DMS 273 (cell line): ENCODE results near the gene SEPTIN8.

ENCODE experiments used
- DNase-seq: peaks from one replicate; lab custom pipeline; 2025; ENCODE audit not compliant: unreplicated experiment; lab: John Stamatoyannopoulos, UW

Gene SEPTIN8

GRCh38 chr5:132777209-132778069 is at the start of gene SEPTIN8:
Gene SEPTIN8, minus strand, starts transcription at chr5:132777239. Its CDS starts 102 bp downstream, at chr5:132777137.
- peak; percentile 75 for DNase-seq

- DNase-seq: no peak
These were observed 49.5 kb upstream of the SEPTIN8 start for GRCh38 chr5:132826424-132827082.

GRCh38 chr5:132825834-132826391 is 48.9 kb upstream of the SEPTIN8 start:
- no peak for DNase-seq

GRCh38 chr5:132825033-132825833 is 48.2 kb upstream of the SEPTIN8 start:
- DNase-seq: no peak

- no peak for DNase-seq
These were observed 47.4 kb upstream of the SEPTIN8 start for GRCh38 chr5:132824426-132824825.

GRCh38 chr5:132823481-132824050 is 46.5 kb upstream of the SEPTIN8 start:
- DNase-seq: no peak

GRCh38 chr5:132822650-132823480 is 45.8 kb upstream of the SEPTIN8 start:
- peak; percentile 70 for DNase-seq

- DNase-seq: peak; percentile 61
These were observed 44.8 kb upstream of the SEPTIN8 start for GRCh38 chr5:132821791-132822190.

GRCh38 chr5:132821350-132821749 is 44.3 kb upstream of the SEPTIN8 start:
- no peak for DNase-seq

- DNase-seq: peak; percentile 97
These were observed 43.2 kb upstream of the SEPTIN8 start for GRCh38 chr5:132820162-132820754.

GRCh38 chr5:132819468-132819867 is 42.4 kb upstream of the SEPTIN8 start:
- DNase-seq: no peak

GRCh38 chr5:132817011-132817410 is 40.0 kb upstream of the SEPTIN8 start:
- DNase-seq: no peak

GRCh38 chr5:132816554-132816953 is 39.5 kb upstream of the SEPTIN8 start:
- no peak for DNase-seq

GRCh38 chr5:132816083-132816482 is 39.0 kb upstream of the SEPTIN8 start:
- DNase-seq: no peak

GRCh38 chr5:132815454-132815853 is 38.4 kb upstream of the SEPTIN8 start:
- no peak for DNase-seq

GRCh38 chr5:132814503-132815294 is 37.7 kb upstream of the SEPTIN8 start:
- no peak for DNase-seq

- DNase-seq: peak; percentile 82
These were observed 36.8 kb upstream of the SEPTIN8 start for GRCh38 chr5:132813599-132814502.
